D721Med (cell line): ENCODE data around the gene MIPOL1.

Experiments used
- DNase-seq: peaks from one replicate; pipeline ENCODE4 v3.0.0; 2011; ENCODE audit warnings: low spot score; ENCODE audit not compliant: insufficient read length
- FAIRE-seq: peaks from 2 replicates; lab custom pipeline; 2011; peaks lifted over from hg19 to GRCh38; lab: Jason Lieb, UNC
- CTCF ChIP-seq: IDR thresholded peaks from 2 replicates; pipeline ENCODE4 v1.5.1; 2012; ENCODE audit warnings: mild to moderate bottlenecking, control low read depth; ENCODE audit not compliant: insufficient read depth; ENCODE audit errors: missing control alignments

The MIPOL1 gene

GRCh38 chr14:37573356-37573755 lies 375.6 kb downstream of the MIPOL1 start:
- no peak for DNase-seq
- no peak for FAIRE-seq
- no peak for TF ChIP-seq CTCF

- no peak for TF ChIP-seq CTCF
- FAIRE-seq (no peak), DNase-seq (no peak)
Observed at GRCh38 chr14:37579274-37579673, 381.5 kb downstream of the MIPOL1 start.

GRCh38 chr14:37580146-37580545 lies 382.4 kb downstream of the MIPOL1 start:
- no peak for TF ChIP-seq CTCF
- no peak for FAIRE-seq
- no peak for DNase-seq

- no peak for TF ChIP-seq CTCF
- FAIRE-seq (no peak), DNase-seq (no peak)
Observed at GRCh38 chr14:37583358-37584210, 385.8 kb downstream of the MIPOL1 start.

GRCh38 chr14:37584211-37585100 lies 386.7 kb downstream of the MIPOL1 start:
- no peak for DNase-seq
- no peak for FAIRE-seq

GRCh38 chr14:37585101-37585511 lies 387.4 kb downstream of the MIPOL1 start:
- no peak for TF ChIP-seq CTCF
- FAIRE-seq (no peak), DNase-seq (no peak)

More at GRCh38 chr14:37584211-37585100, 386.7 kb downstream of the MIPOL1 start:
- no peak for TF ChIP-seq CTCF
